GM18502 (cell line): Measurements from ENCODE around the gene SLC4A8.

ENCODE experiments used
- ATAC-seq: cut with Tn5 transposase; IDR thresholded peaks from one replicate; pipeline ENCODE4 v1.9.1; 2021; ENCODE audit warnings: mild to moderate bottlenecking; ENCODE audit not compliant: unreplicated experiment, poor library complexity

SLC4A8 gene

DNA sequence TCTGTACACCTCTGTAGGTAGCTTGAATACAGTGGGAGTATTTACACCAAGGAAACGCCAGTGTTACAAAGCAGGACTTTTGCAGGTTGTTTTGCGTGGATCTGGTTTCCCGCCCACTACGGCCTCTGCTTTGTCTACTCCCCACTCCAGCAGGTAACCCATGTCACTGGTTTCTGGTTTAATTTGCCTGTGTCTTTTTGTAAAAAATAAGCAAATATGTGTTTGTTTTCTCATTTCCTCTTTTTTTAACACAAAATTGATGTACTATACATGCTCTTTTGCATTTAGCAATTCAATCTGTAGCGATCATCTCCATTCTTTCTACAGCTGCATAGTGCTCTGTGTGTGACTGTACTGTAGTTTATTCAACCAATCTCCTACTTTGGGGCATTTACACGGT, 123.0 kb downstream of the SLC4A8 start:
- no peak for ATAC-seq

GRCh38 chr12:51548241-51548640, 123.6 kb downstream of the SLC4A8 start:
- ATAC-seq: no peak

DNA sequence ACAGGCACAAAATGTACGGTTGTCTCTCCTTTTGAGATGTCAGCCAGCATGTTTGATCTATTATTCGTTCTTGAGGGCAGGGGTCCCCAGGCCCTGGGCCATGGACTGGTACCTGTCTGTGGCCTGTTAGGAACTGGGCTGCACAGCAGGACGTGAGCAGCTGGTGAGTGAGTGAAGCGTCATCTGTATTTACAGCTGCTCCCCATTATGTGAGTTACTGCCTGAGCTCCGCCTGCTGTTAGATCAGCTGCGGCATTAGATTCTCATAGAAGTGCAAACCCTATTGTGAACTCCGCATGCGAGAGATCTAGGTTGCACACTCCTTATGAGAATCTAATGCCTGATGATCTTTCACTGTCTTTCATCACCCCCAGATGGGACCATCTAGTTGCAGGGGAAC, 125.0 kb downstream of the SLC4A8 start:
- no peak for ATAC-seq
